ENCODE results near the gene FAM184A. TPM values are rescaled to one million over a fixed set of nuclear protein-coding genes. Genes with fewer than 3 reads are reported as not detected.
A peak's percentile ranks its signal among the peaks of the same experiment; 100 is the strongest.

Gene FAM184A
- total and polyA plus RNA-seq, 2 donors from 2014 or later = 3.4 to 9.0 TPM

DNA sequence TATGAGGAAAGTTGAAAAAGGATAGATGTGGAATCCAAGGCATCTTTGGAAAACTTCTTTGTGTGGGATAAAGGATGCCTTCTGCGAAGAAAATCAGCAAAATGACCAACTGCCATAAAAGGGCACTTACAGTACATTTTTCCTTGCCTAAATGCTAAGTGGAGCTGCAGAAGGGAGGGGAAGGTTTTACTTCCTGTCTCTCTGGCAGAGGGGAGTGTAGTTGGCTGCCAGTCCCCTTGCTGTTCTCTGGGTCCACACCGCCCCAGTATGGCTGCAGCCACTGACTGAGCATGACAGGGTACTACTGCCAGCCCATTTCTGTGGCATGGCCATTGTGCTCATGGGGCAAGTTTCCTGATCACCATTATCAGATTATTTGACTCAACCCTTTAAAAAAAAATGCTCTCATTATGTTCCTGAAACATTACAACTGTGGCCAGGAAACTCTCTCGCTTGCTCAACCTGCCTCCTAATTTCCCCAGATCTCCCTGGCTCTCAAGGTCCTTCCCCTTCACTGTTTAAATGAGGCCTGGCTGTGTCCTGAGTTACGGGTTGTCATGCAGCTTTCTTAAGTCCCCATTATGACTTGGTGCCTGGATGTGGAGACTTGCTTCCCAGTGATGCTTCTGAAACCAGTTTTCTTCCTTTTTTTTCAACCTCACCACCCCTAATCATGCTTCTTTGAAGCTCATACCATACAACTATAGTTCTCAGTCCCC, 34.5 kb upstream of the FAM184A start:
- Histone ChIP-seq H3K9me3 (ENCODE audit: control insufficient read depth in 2 of 3, insufficient read depth in 1 of 3, low read length in 3 of 3) (no peaks in the 10 kb centered on the region), H3K9ac (ENCODE audit: low read length in 3 of 3) (no peak overlapping the region), H3K4me3 (ENCODE audit: low read length in 3 of 3) (no peak overlapping the region), H3K36me3 (ENCODE audit: control insufficient read depth in 2 of 3, insufficient read depth in 3 of 3, low read length in 3 of 3) (no peaks in the 10 kb centered on the region), H3K27ac (ENCODE audit: low read depth in 2 of 2, low read length in 2 of 2) (no peak overlapping the region), H3K4me1 (ENCODE audit: control insufficient read depth in 2 of 3, insufficient read depth in 2 of 3, low read depth in 1 of 3, low read length in 3 of 3) (no peaks in the 10 kb centered on the region), H3K27me3 (ENCODE audit: control insufficient read depth, insufficient read depth, low read length) (no peaks in the 10 kb centered on the region)
- FAIRE-seq = no peak
- intact Hi-C loops (cut with DNase I) = no loop called here
- DNase-seq = no peak
- TF ChIP-seq, protein P1, sequence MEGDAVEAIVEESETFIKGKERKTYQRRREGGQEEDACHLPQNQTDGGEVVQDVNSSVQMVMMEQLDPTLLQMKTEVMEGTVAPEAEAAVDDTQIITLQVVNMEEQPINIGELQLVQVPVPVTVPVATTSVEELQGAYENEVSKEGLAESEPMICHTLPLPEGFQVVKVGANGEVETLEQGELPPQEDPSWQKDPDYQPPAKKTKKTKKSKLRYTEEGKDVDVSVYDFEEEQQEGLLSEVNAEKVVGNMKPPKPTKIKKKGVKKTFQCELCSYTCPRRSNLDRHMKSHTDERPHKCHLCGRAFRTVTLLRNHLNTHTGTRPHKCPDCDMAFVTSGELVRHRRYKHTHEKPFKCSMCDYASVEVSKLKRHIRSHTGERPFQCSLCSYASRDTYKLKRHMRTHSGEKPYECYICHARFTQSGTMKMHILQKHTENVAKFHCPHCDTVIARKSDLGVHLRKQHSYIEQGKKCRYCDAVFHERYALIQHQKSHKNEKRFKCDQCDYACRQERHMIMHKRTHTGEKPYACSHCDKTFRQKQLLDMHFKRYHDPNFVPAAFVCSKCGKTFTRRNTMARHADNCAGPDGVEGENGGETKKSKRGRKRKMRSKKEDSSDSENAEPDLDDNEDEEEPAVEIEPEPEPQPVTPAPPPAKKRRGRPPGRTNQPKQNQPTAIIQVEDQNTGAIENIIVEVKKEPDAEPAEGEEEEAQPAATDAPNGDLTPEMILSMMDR (IDR thresholded peaks at IDR 0.05; ENCODE audit: borderline replicate concordance, extremely low read depth, insufficient read depth) = no peak

DNA sequence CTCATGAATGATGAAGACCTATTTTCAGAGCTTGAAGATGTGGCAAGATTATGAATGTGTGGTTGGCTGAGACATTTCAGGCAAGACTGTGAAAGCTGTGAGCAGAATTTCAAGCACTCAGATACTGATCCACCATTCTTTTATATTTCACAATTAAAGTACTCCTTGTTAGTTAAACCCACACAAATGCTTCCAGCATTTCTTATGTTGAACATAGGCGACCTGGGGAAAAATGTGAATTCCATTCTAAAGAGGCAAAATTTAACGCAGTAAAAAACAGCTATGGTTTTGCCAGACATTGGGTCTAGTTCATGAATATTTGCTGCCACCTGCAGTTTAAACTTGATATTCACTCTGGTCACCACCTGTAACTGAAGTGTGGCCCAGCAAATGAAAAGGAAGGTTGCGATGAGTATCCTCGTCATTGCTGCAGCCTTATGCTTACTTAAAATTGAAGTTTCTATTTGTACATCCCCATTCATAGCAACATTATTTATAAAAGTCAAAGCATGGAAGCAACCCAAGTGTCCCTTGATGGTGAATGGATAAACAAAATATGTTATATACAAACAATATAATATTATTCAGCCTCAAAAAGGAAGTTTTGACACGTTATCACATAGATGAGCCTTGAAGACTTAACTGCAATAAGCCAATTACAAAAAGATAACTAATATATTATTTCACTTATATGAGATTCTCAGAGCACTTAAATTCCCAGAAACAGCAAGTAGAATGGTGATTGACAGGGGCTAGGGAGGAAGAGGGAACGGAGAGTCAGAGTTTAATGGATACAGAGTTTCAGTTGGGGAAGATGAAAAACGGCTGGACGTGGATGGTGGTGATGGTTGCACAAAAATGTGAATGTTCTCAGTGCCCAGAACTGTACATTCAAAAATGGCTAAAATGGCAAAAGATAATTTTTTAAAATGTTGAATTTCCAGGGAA, 32.4 kb upstream of the FAM184A start:
- no peak overlapping the region for H3K4me3 ChIP-seq (ENCODE audit: low read length in 3 of 3)
- no peaks in the 10 kb centered on the region for H3K36me3 ChIP-seq (ENCODE audit: control insufficient read depth in 2 of 3, insufficient read depth in 3 of 3, low read length in 3 of 3)
- H3K27me3 ChIP-seq (ENCODE audit: control insufficient read depth, insufficient read depth, low read length) = no peaks in the 10 kb centered on the region
- no peaks in the 10 kb centered on the region for H3K9me3 ChIP-seq (ENCODE audit: control insufficient read depth in 2 of 3, insufficient read depth in 1 of 3, low read length in 3 of 3)
- no peak overlapping the region for H3K9ac ChIP-seq (ENCODE audit: low read length in 3 of 3)
- no peaks in the 10 kb centered on the region for H3K4me1 ChIP-seq (ENCODE audit: control insufficient read depth in 2 of 3, insufficient read depth in 2 of 3, low read depth in 1 of 3, low read length in 3 of 3)
- FAIRE-seq (peak; percentile 94), DNase-seq (peak in 3 of 5 donors; percentile 54 to 69 (median 68))
- H3K27ac ChIP-seq (ENCODE audit: low read depth in 2 of 2, low read length in 2 of 2) = no peak overlapping the region
- TF ChIP-seq, protein P1 (IDR thresholded peaks at IDR 0.05; ENCODE audit: borderline replicate concordance, extremely low read depth, insufficient read depth) = peak; percentile 66
- intact Hi-C loops (cut with DNase I) = no loop called here

DNA sequence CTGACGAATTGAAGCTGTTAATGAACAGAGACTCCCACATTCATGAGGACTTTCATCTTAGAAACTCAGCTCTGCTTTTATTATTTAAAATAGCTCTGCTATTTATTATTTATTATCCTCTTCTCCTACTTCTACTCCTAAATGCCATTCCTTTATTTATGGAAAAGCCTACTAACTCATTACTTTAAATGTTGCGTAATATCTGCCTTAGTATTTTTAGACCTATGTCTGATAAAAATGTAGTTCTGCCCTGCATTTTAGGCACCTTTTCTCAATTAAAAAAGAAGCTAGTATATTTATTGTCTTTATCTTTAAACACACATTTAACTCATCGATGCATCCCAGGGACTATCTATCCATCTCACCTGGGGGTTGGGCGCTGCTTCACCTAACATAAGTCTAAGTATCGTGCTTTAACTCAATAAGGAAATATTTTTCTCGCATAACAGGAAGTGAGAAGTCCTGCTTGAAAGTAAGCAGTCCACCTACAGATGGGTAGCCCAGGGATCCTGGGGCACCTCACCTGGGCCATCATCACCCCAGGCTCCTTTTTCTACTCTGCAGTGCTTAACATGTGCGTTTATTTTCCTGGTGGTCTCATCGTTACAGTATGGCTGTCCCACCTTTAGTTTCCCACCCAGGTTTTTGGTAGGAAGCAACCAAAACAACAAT, 31.3 kb upstream of the FAM184A start:
- no peak overlapping the region for H3K27ac ChIP-seq (ENCODE audit: low read depth in 2 of 2, low read length in 2 of 2)
- TF ChIP-seq, protein P1 (IDR thresholded peaks at IDR 0.05; ENCODE audit: borderline replicate concordance, extremely low read depth, insufficient read depth) = no peak
- H3K4me3 ChIP-seq (ENCODE audit: low read length in 3 of 3) = no peak overlapping the region
- H3K36me3 ChIP-seq (ENCODE audit: control insufficient read depth in 2 of 3, insufficient read depth in 3 of 3, low read length in 3 of 3) = no peaks in the 10 kb centered on the region
- no peak for FAIRE-seq
- H3K9ac ChIP-seq (ENCODE audit: low read length in 3 of 3) = no peak overlapping the region
- H3K9me3 ChIP-seq (ENCODE audit: control insufficient read depth in 2 of 3, insufficient read depth in 1 of 3, low read length in 3 of 3) = no peaks in the 10 kb centered on the region
- H3K4me1 ChIP-seq (ENCODE audit: control insufficient read depth in 2 of 3, insufficient read depth in 2 of 3, low read depth in 1 of 3, low read length in 3 of 3) = no peaks in the 10 kb centered on the region
- no peak for DNase-seq
- H3K27me3 ChIP-seq (ENCODE audit: control insufficient read depth, insufficient read depth, low read length) = no peaks in the 10 kb centered on the region
- intact Hi-C loops (cut with DNase I) = loop anchor here (5.0 kb wide), 1 partner anchor 142 kb away; no protein-coding TSS in a partner anchor

Measured in kidney (tissue), 14 donors.